GM18951 (cell line): ENCODE results near the gene EXPH5.
"Not testable (repeated sequence)": the region's sequence is repeated elsewhere in the genome, so short reads cannot be mapped to it uniquely, and the experiment has no call there.

Experiments used
- POLR2A ChIP-seq: IDR thresholded peaks from 4 replicates; pipeline ENCODE4 v1.6.1; 2011; ENCODE audit warnings: mild to moderate bottlenecking; ENCODE audit not compliant: insufficient read length, insufficient read depth; ENCODE audit errors: extremely low read depth
- in situ Hi-C: fragments of 300-500 bp; cut with MboI; formaldehyde crosslinking; loops from one replicate; pipeline ENCODE4 v1.12.0; 2022; ENCODE audit warnings: low sequenced_read_pairs, mixed read lengths, inconsistent platforms; ENCODE audit not compliant: unreplicated experiment

Gene EXPH5

DNA sequence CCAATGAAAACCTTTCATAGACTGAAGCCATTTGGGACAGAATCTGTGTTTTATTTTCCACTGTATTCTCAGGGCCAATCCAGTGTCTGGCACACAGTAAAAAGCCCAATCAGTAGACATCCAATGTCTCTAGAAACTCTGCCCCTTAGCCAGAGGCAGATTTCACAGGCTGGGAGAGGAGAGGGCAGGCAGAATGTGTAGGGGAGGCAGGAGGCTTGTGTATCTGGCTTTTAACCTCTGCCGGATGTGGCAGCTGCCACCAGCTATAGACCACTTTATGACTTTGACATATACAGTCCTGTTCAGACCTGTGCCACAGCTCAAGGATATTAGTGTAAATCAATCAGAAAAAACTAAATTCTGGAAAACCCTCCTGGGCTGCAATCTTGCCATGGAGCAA lies 4.4 kb downstream of the EXPH5 start:
- TF ChIP-seq POLR2A: no peak
- in situ Hi-C loops: no loop called here

DNA sequence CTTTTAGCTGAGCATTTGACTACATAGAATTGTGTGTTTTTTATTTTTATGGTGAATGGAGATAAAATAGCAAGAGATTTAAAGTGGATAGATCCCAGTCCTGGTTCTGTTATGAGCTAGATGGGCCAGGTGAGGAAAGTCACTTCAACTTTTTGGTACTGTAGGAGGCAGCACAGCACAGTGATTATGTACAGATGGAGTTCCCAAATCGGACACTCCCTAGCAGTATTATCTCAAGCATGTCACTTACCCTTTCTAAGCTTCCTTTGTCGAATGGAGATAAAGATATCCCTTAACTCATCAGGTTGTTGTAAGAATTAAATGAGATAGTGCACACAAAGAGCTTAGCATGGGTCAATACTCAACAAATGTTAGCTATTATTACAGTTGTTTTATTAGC lies 5.3 kb downstream of the EXPH5 start:
- in situ Hi-C loops: no loop called here
- TF ChIP-seq POLR2A: no peak

DNA sequence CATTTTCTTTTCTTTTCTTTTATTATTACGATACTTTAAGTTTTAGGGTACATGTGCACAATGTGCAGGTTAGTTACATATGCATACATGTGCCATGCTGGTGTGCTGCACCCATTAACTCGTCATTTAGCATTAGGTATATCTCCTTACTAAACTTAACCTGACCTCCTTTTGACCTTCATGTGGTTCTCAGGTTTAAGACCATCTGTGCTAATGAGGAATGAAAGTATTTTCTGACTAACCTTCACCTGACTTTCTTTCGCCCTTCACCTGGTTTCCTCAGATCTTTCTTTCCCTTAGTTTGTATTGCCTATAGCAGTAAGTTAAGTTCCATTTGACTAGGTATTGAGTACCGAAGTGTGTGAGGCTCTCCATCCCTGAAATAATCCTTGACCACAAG lies 6.5 kb downstream of the EXPH5 start:
- no peak for TF ChIP-seq POLR2A
- in situ Hi-C loops: no loop called here

- in situ Hi-C loops: no loop called here
- no peak for TF ChIP-seq POLR2A
Observed at GRCh38 chr11:108586600-108586999, 7.0 kb downstream of the EXPH5 start.

DNA sequence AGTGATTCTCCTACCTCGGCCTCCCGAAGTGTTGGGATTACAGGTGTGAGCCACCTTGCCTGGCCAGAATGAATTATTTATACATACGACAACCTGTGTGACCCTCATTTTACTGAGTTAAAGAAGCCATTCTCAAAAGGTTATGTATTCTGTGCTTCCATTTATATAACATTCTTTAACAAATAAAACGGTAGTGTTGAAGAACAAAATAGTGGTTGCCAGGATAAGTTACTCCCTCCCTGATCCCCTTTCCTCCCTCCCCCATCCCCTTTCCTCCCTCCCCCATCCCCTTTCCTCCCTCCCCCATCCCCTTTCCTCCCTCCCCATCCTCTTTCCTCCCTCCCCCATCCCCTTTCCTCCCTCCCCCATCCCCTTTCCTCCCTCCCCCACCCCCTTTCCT lies 7.4 kb downstream of the EXPH5 start:
- in situ Hi-C loops: not testable (repeated sequence)

GRCh38 chr11:108584973-108585372 lies 8.6 kb downstream of the EXPH5 start:
- TF ChIP-seq POLR2A: no peak
- in situ Hi-C loops: no loop called here

DNA sequence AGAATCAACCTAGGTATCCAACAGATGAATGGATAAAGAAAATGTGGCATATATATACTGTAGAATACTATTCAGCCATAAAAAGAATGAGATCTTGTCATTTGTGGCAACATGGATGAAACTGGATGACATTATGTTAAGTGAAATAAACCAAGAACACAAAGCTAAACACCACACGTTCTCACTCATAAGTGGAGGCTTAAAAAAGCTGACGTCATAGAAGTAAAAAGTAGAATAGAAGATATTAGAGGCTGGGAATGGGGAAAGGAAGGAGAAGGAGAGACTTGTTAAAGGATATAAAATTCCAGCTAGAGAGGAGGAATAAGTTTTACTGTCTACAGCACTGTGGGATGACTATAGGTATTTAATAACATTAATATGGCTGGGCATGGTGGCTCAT lies 12.9 kb downstream of the EXPH5 start:
- in situ Hi-C loops: no loop called here
- no peak for TF ChIP-seq POLR2A

GRCh38 chr11:108580043-108580442 lies 13.5 kb downstream of the EXPH5 start:
- in situ Hi-C loops: no loop called here
- TF ChIP-seq POLR2A: no peak

- TF ChIP-seq POLR2A: no peak
- in situ Hi-C loops: no loop called here
Observed at GRCh38 chr11:108576523-108576922, 17.0 kb downstream of the EXPH5 start.

- in situ Hi-C loops: no loop called here
- TF ChIP-seq POLR2A: no peak
Observed at GRCh38 chr11:108574675-108575074, 18.9 kb downstream of the EXPH5 start.

DNA sequence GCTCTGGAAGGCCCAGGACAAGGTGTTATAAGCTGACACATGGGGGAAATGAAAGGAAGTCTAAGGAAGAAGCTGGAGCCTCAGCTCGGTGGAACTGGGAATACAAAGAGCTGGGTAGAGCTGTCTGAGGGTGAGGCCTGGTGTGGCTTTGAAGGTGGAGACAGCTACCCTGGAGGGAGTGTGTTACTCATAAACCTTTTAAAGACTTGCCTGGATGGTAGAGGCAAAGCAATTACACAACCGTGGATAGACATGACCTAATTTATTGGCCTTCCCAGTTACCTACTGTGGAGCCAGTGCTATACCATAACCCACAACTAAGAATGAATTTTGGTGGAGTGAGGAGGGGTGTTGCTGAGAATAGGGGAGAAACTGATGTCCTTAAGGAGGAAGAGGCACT lies 22.6 kb downstream of the EXPH5 start:
- TF ChIP-seq POLR2A: no peak
- in situ Hi-C loops: no loop called here

DNA sequence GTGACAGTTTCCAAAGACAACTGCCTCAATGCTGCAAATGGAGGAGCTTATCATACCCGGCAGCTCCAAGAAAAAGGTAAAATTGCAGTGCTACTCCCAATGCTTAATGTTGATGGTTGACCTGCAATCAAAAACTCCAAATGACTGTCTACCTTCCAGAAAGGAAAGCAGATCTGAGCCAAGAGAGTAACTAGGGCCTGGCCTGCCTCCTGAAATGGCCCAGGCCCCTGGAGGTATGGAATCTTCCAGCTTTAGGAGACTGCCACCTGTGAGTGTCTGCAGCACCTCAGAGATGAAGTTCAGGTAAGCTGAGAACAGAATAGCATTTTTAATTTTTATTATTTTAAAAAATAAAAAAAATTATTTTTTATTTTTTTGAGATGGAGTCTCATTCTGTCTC lies 23.7 kb downstream of the EXPH5 start:
- in situ Hi-C loops: no loop called here
- no peak for TF ChIP-seq POLR2A

- in situ Hi-C loops: no loop called here
- no peak for TF ChIP-seq POLR2A
Observed at GRCh38 chr11:108568195-108568858, 25.2 kb downstream of the EXPH5 start.

GRCh38 chr11:108565653-108566052 lies 27.9 kb downstream of the EXPH5 start:
- in situ Hi-C loops: no loop called here
- no peak for TF ChIP-seq POLR2A
